CD4-positive, alpha-beta memory T cell (primary cell): Measurements from ENCODE around the gene CFAP74. TPM values are rescaled to one million over a fixed set of nuclear protein-coding genes. Genes with fewer than 3 reads are reported as not detected.
"Not testable (repeated sequence)": the region's sequence is repeated elsewhere in the genome, so short reads cannot be mapped to it uniquely, and the experiment has no call there.

ENCODE experiments used
- CTCF ChIA-PET: fragments of 350-600 bp; sonication (Branson Sonifier 250); formaldehyde crosslinking; loops from one replicate; lab custom pipeline; 2021; ENCODE audit warnings: inconsistent platforms; ENCODE audit not compliant: partially characterized antibody; lab: Charles Lee
- POLR2A ChIA-PET: fragments of 350-600 bp; sonication (Branson Sonifier 250); formaldehyde crosslinking; loops from one replicate; lab custom pipeline; 2021; ENCODE audit not compliant: partially characterized antibody; lab: Charles Lee
- DNase-seq, 5 donors: peaks; one replicate each; pipeline versions ENCODE4 v3.0.0 to v3.0.0-alpha.2; 2020 to 2022; ENCODE audit warnings: mixed read lengths in 1 of 5
- H3K27ac ChIP-seq: one replicate; pipeline ENCODE4 v1.7.0; 2013; ENCODE audit warnings: low read depth, low read length
- H3K27me3 ChIP-seq: 2 replicates; pipeline ENCODE4 v1.7.0; 2013; ENCODE audit warnings: mild to moderate bottlenecking, low read length, moderate library complexity; ENCODE audit not compliant: insufficient read depth
- H3K36me3 ChIP-seq: 2 replicates; pipeline ENCODE4 v1.7.0; 2013; ENCODE audit warnings: mild to moderate bottlenecking, low read length, moderate library complexity; ENCODE audit not compliant: insufficient read depth
- H3K4me1 ChIP-seq: 2 replicates; pipeline ENCODE4 v1.7.0; 2013; ENCODE audit warnings: mild to moderate bottlenecking, low read length, moderate library complexity; ENCODE audit not compliant: insufficient read depth
- H3K4me3 ChIP-seq, 2 donors: one replicate each; pipeline ENCODE4 v1.7.0; 2013; ENCODE audit warnings: low read length in 2 of 2, mild to moderate bottlenecking in 1 of 2
- H3K9me3 ChIP-seq, 2 donors: one replicate each; pipeline ENCODE4 v1.7.0; 2013; ENCODE audit warnings: low read length in 2 of 2, control low read depth in 1 of 2; ENCODE audit not compliant: control insufficient read depth in 1 of 2
- H3K27ac Mint-ChIP-seq, 7 donors: one replicate each; pipeline ENCODE4 v1.8.0; 2020 to 2021; ENCODE audit warnings: mixed read lengths in 7 of 7, mild to moderate bottlenecking in 6 of 7, inconsistent platforms in 3 of 7, moderate library complexity in 3 of 7
- H3K27me3 Mint-ChIP-seq, 2 donors: one replicate each; pipeline ENCODE4 v1.8.0; 2020 to 2021; ENCODE audit warnings: mixed read lengths in 2 of 2
- H3K36me3 Mint-ChIP-seq, 2 donors: one replicate each; pipeline ENCODE4 v1.8.0; 2020 to 2021; ENCODE audit warnings: mixed read lengths in 2 of 2, inconsistent platforms in 1 of 2, mild to moderate bottlenecking in 1 of 2
- H3K4me1 Mint-ChIP-seq, 4 donors: one replicate each; pipeline ENCODE4 v1.8.0; 2020 to 2021; ENCODE audit warnings: mixed read lengths in 4 of 4, mild to moderate bottlenecking in 1 of 4
- H3K4me3 Mint-ChIP-seq, 8 donors: one replicate each; pipeline ENCODE4 v1.8.0; 2020 to 2021; ENCODE audit warnings: mixed read lengths in 8 of 8, mild to moderate bottlenecking in 7 of 8, moderate library complexity in 6 of 8, inconsistent platforms in 3 of 8
- H3K9me3 Mint-ChIP-seq, 8 donors: one replicate each; pipeline ENCODE4 v1.8.0; 2020 to 2021; ENCODE audit warnings: mixed read lengths in 8 of 8, mild to moderate bottlenecking in 5 of 8, inconsistent platforms in 3 of 8, moderate library complexity in 1 of 8
- intact Hi-C: fragments of 100-400 bp; cut with micrococcal nuclease; formaldehyde crosslinking; loops from one replicate; pipeline ENCODE4 v1.15.1; 2023
- polyA plus RNA-seq, 2 donors: library from polyadenylated mRNA; unstranded; fragments of 300-500 nt; fragmentation: Illumina TruSeq; gene quantifications; one replicate each; pipeline ENCODE4 v1.2.3, GENCODE V29; 2021
- total RNA-seq, 2 experiments: library from RNA; stranded (reverse); gene quantifications; one replicate each; pipeline ENCODE4 v1.2.3, GENCODE V29; 2021

The CFAP74 gene
- total and polyA plus RNA-seq, 4 experiments from 2014 or later: not detected

DNA sequence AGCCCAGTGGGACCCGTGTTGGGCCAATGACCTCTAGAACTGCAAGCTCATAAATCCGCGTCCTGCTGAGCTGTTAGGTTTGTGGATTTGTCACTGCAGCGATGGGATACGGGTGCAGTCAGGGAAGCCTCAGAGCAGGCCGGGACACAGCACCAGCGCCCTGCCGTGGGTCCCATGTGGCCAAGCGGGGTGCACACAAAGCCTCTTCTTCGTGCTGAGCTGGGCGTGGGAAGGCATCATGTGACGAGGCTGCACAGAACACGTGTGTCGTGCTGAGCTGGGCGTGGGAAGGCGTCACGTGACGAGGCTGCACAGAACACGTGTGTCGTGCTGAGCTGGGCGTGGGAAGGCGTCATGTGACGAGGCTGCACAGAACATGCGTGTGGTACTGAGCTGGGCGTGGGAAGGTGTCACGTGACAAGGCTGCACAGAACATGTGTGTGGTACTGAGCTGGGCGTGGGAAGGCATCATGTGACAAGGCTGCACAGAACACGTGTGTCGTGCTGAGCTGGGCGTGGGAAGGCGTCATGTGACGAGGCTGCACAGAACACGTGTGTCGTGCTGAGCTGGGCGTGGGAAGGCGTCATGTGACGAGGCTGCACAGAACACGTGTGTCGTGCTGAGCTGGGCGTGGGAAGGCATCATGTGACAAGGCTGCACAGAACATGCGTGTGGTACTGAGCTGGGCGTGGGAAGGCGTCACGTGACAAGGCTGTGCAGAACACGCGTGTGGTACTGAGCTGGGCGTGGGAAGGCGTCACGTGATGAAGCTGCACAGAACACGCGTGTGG lies 24.7 kb downstream of the CFAP74 start:
- DNase-seq, H3K27me3 ChIP-seq, H3K9me3 Mint-ChIP-seq, intact Hi-C loops, H3K36me3 Mint-ChIP-seq, POLR2A ChIA-PET, H3K4me1 Mint-ChIP-seq, H3K4me1 ChIP-seq, H3K4me3 Mint-ChIP-seq, H3K36me3 ChIP-seq, H3K9me3 ChIP-seq, H3K27ac Mint-ChIP-seq, H3K27me3 Mint-ChIP-seq, CTCF ChIA-PET, H3K27ac ChIP-seq, H3K4me3 ChIP-seq: not testable (repeated sequence)

DNA sequence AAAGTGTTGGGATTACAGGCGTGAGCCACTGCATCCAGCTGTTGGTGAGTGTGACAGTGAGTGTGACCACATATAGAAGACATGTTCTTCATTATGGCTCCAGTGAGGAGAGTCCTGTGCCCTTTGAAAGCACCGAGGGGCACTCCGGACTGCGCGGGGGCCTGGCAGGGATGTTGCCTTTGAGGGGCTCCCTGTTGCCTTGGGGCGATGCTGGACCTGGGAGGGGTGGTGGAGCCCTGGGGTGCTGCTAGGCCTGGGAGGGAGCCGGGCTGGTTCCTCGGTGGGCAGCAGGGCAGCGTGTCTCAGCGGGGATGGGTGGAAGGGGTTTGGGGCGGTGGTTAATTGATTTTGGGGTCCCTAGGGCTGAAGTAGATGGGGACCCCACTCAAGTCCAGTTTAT lies 25.5 kb downstream of the CFAP74 start:
- Mint-ChIP-seq H3K9me3 (peaks cover 0 to 2% (median 0%) of the 10 kb centered on the region in 8 donors), H3K36me3 (no peaks in the 10 kb centered on the region), H3K4me3 (no peak overlapping the region), H3K27me3 (peaks cover 5% of the 10 kb centered on the region in 2 donors), H3K27ac (no peak overlapping the region), H3K4me1 (no peaks in the 10 kb centered on the region)
- Histone ChIP-seq H3K27ac (no peak overlapping the region), H3K9me3 (no peaks in the 10 kb centered on the region), H3K36me3 (no peaks in the 10 kb centered on the region), H3K27me3 (no peaks in the 10 kb centered on the region), H3K4me1 (no peaks in the 10 kb centered on the region), H3K4me3 (no peak overlapping the region)
- intact Hi-C loops: no loop called here
- POLR2A ChIA-PET: no interaction called here
- CTCF ChIA-PET: no interaction called here
- DNase-seq: no peak

DNA sequence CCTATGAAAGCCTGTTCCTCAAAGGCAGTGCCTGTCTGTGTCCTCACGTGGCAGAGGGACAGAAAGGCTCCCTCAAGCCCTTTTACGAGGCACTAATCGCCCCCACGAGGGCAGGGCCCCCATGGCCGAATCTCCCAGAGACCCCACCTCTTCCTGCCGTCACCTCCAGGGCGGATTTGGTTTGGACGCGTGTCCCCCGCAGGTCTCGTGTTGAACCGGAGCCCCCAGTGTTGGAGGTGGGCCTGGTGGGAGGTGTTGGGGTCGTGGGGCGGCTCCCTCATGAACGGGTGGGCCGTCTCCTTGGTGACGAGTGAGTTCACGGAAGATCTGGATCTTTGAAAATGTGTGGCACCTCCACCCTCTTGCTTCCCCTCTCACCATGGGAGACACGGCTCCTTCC lies 27.6 kb downstream of the CFAP74 start:
- H3K4me3 Mint-ChIP-seq: no peak overlapping the region
- DNase-seq: no peak
- no peak overlapping the region for H3K27ac ChIP-seq
- intact Hi-C loops: no loop called here
- H3K36me3 Mint-ChIP-seq: no peaks in the 10 kb centered on the region
- no peaks in the 10 kb centered on the region for H3K9me3 ChIP-seq
- no peaks in the 10 kb centered on the region for H3K9me3 Mint-ChIP-seq
- no peaks in the 10 kb centered on the region for H3K27me3 ChIP-seq
- no peak overlapping the region for H3K4me3 ChIP-seq
- H3K4me1 ChIP-seq: no peaks in the 10 kb centered on the region
- POLR2A ChIA-PET: no interaction called here
- H3K4me1 Mint-ChIP-seq: no peaks in the 10 kb centered on the region
- no peak overlapping the region for H3K27ac Mint-ChIP-seq
- no peaks in the 10 kb centered on the region for H3K36me3 ChIP-seq
- peaks cover 4 to 5% of the 10 kb centered on the region in 2 donors for H3K27me3 Mint-ChIP-seq
- CTCF ChIA-PET: no interaction called here

DNA sequence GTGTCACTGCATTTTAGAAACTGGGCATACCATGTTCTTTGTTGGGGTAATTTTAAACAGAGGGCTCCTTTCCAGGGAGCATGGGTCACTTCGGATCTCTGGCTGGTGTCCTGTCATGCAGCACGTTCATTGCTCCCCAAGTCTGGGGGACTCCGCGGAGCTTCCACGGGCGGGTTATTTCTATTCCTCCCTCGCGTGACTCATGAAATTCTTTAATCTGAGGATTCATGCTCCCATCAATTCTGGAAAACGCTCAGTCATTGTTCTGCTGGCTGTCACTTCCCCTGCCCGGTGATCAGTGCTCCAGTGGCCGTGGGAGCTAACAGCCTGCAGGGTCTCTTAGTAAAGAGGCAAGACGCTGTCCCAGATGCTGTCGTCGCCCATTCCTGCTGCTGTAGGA lies 28.1 kb downstream of the CFAP74 start:
- DNase-seq: no peak
- CTCF ChIA-PET: no interaction called here
- no peaks in the 10 kb centered on the region for H3K36me3 ChIP-seq
- no peaks in the 10 kb centered on the region for H3K27me3 ChIP-seq
- H3K27ac ChIP-seq: no peak overlapping the region
- H3K4me1 ChIP-seq: no peaks in the 10 kb centered on the region
- Mint-ChIP-seq H3K4me3 (no peak overlapping the region), H3K9me3 (no peaks in the 10 kb centered on the region), H3K4me1 (no peaks in the 10 kb centered on the region), H3K36me3 (no peaks in the 10 kb centered on the region), H3K27ac (no peak overlapping the region), H3K27me3 (peaks cover 4 to 5% of the 10 kb centered on the region in 2 donors)
- H3K4me3 ChIP-seq: no peak overlapping the region
- intact Hi-C loops: no loop called here
- POLR2A ChIA-PET: no interaction called here
- H3K9me3 ChIP-seq: no peaks in the 10 kb centered on the region

DNA sequence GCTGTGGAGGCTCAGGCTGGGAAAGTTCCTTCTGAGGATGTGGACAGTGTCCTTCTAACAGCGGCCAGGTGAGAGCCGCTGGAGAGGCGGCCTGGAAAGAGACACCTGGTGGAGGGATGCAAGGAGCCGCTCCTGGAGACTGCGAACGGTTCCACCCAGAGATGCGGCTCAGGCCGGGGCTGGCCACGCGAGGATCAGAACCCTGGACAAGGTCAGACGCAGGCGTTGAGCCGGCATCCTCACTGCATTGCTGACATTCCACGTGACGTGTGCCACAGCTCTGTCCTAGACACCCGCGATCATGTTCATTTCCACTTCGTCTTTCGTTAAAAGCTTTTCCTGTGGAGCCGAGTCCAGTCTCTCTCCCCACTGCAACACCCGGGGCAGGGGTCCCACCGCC lies 28.8 kb downstream of the CFAP74 start:
- DNase-seq: no peak
- H3K9me3 Mint-ChIP-seq: no peaks in the 10 kb centered on the region
- no peaks in the 10 kb centered on the region for H3K36me3 Mint-ChIP-seq
- H3K4me3 Mint-ChIP-seq: no peak overlapping the region
- Histone ChIP-seq H3K27me3 (no peaks in the 10 kb centered on the region), H3K36me3 (no peaks in the 10 kb centered on the region), H3K4me3 (no peak overlapping the region), H3K9me3 (no peaks in the 10 kb centered on the region), H3K27ac (no peak overlapping the region), H3K4me1 (no peaks in the 10 kb centered on the region)
- CTCF ChIA-PET: no interaction called here
- POLR2A ChIA-PET: no interaction called here
- peaks cover 4 to 5% of the 10 kb centered on the region in 2 donors for H3K27me3 Mint-ChIP-seq
- no peak overlapping the region for H3K27ac Mint-ChIP-seq
- H3K4me1 Mint-ChIP-seq: no peaks in the 10 kb centered on the region
- intact Hi-C loops: no loop called here

DNA sequence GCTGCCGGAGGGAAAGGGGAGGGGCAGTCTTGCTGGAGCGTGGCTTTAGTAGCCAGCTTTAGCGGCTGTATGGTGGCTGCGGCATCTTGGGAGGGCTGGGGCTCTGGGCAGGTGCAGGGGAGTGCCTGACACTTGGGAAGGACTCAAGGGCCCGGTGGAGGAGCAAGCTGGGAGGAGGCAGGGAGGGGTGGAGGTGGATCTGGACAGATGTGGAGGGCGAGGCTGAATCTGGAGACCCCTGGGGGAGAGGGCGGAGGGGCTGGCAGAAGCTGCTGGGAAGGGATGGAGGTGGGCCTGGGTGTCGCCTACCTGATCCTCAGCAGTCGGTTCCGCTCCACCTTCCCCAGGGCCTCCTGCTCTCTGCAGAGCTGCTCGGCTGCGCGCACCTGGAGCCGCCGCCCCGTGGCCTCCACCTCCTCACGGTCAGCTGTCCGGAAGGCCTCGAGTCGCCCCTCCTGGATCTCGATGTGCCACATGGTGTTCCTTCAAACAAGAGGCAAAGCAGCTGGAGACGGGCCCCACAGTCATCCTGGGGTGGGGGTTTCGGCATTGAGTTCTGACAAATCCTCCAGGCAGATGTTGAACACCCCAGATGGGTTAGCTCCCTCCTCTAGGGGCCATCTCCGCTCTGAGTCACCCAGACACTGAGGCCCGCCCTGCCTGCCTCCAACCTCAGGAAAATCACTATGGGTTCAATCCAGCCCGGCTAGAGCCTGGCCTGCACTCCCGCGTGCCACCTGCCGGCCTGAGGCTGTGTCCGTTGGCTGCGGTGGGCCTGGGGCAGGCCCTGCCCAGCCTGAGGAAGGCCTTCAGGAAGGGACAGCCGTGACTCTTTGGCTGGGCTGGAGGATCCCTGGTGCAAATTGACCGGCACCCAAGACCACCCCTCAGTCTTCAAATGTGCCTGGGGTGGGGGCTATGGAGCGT lies 29.6 kb downstream of the CFAP74 start:
- no peaks in the 10 kb centered on the region for H3K4me1 ChIP-seq
- no peak overlapping the region for H3K4me3 Mint-ChIP-seq
- DNase-seq: no peak
- no peaks in the 10 kb centered on the region for H3K27me3 ChIP-seq
- no peaks in the 10 kb centered on the region for H3K9me3 ChIP-seq
- no peaks in the 10 kb centered on the region for H3K4me1 Mint-ChIP-seq
- no peaks in the 10 kb centered on the region for H3K9me3 Mint-ChIP-seq
- intact Hi-C loops: no loop called here
- H3K27me3 Mint-ChIP-seq: peaks cover 4 to 5% of the 10 kb centered on the region in 2 donors
- no peaks in the 10 kb centered on the region for H3K36me3 Mint-ChIP-seq
- H3K4me3 ChIP-seq: no peak overlapping the region
- POLR2A ChIA-PET: no interaction called here
- no peaks in the 10 kb centered on the region for H3K36me3 ChIP-seq
- H3K27ac Mint-ChIP-seq: no peak overlapping the region
- CTCF ChIA-PET: no interaction called here
- H3K27ac ChIP-seq: no peak overlapping the region

DNA sequence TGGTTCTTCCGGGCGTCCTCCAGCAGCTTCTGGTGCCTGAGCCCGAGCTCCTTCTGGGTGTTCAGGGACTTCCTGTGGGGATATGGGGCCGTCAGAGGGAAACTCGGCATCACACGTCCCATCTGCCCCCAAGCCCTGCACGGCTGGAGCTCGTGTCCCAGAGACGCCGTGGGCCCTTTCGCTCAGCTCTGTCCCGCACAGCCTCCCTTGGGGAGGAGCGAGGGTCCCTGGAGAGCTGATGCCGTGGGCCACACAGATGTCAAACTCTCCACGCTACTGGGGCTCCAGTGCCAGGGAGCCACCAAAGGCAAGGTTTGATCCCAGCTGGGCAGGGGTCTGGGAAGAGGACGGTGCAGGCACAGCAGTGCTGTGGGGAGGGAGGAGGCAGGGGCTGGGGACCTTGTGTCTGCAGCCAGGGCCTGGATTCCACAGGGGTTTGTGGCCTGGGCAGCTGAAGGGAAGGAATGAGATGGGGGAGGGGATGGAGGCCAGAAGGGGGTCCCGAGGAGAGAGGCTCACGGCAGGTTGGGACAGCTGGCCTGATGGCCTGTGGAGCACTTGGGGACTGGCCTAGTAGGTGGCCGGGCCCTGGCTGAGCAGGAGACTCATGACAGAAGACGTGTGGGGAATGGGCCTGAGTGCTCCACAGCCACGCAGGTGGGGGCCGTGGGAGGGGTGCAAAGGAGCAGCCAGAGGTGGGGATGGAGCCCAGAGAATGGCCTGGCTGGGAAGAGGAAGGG lies 30.4 kb downstream of the CFAP74 start:
- ChIA-PET CTCF (no interaction called here), POLR2A (no interaction called here)
- intact Hi-C loops: no loop called here
- Mint-ChIP-seq H3K27ac (no peak overlapping the region), H3K9me3 (no peaks in the 10 kb centered on the region), H3K4me3 (no peak overlapping the region), H3K36me3 (no peaks in the 10 kb centered on the region), H3K4me1 (no peaks in the 10 kb centered on the region), H3K27me3 (peaks cover 4 to 5% of the 10 kb centered on the region in 2 donors)
- Histone ChIP-seq H3K27ac (no peak overlapping the region), H3K27me3 (no peaks in the 10 kb centered on the region), H3K4me3 (no peak overlapping the region), H3K9me3 (no peaks in the 10 kb centered on the region), H3K36me3 (no peaks in the 10 kb centered on the region), H3K4me1 (no peaks in the 10 kb centered on the region)
- no peak for DNase-seq
